BE2C (cell line): ENCODE results near the gene CAPZA2.

Source experiments
- DNase-seq: peaks from one replicate; pipeline ENCODE4 v3.0.0-alpha.2; 2020
- H3K27me3 ChIP-seq: fragments of 250-450 bp; sonication (Bioruptor Pico); 2 replicates; pipeline ENCODE4 v1.5.1; 2020; ENCODE audit warnings: mild to moderate bottlenecking
- H3K36me3 ChIP-seq: fragments of 250-450 bp; sonication (Bioruptor Pico); 2 replicates; pipeline ENCODE4 v1.5.1; 2020; ENCODE audit warnings: mild to moderate bottlenecking
- H3K4me1 ChIP-seq: fragments of 250-450 bp; sonication (Bioruptor Pico); 2 replicates; pipeline ENCODE4 v1.5.1; 2020
- H3K4me3 ChIP-seq: 2 replicates; pipeline ENCODE4 v1.5.1; 2011; ENCODE audit warnings: low read depth, low read length
- H3K9me3 ChIP-seq: fragments of 250-450 bp; sonication (Bioruptor Pico); 2 replicates; pipeline ENCODE4 v1.5.1; 2020
- TF ChIP-seq, protein P1 (sequence below): IDR thresholded peaks from 2 replicates; pipeline ENCODE4 v1.5.1; 2012; ENCODE audit warnings: mild to moderate bottlenecking, low read depth, low read length

Gene CAPZA2

GRCh38 chr7:116922545-116922944 is 60.2 kb downstream of the CAPZA2 start:
- no peak overlapping the region for H3K4me3 ChIP-seq
- H3K27me3 ChIP-seq, result no peaks in the 10 kb centered on the region
- TF ChIP-seq, protein P1, sequence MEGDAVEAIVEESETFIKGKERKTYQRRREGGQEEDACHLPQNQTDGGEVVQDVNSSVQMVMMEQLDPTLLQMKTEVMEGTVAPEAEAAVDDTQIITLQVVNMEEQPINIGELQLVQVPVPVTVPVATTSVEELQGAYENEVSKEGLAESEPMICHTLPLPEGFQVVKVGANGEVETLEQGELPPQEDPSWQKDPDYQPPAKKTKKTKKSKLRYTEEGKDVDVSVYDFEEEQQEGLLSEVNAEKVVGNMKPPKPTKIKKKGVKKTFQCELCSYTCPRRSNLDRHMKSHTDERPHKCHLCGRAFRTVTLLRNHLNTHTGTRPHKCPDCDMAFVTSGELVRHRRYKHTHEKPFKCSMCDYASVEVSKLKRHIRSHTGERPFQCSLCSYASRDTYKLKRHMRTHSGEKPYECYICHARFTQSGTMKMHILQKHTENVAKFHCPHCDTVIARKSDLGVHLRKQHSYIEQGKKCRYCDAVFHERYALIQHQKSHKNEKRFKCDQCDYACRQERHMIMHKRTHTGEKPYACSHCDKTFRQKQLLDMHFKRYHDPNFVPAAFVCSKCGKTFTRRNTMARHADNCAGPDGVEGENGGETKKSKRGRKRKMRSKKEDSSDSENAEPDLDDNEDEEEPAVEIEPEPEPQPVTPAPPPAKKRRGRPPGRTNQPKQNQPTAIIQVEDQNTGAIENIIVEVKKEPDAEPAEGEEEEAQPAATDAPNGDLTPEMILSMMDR, result no peak
- no peaks in the 10 kb centered on the region for H3K4me1 ChIP-seq
- H3K9me3 ChIP-seq, result no peaks in the 10 kb centered on the region
- peaks cover 2% of the 10 kb centered on the region for H3K36me3 ChIP-seq
- DNase-seq, result no peak

DNA sequence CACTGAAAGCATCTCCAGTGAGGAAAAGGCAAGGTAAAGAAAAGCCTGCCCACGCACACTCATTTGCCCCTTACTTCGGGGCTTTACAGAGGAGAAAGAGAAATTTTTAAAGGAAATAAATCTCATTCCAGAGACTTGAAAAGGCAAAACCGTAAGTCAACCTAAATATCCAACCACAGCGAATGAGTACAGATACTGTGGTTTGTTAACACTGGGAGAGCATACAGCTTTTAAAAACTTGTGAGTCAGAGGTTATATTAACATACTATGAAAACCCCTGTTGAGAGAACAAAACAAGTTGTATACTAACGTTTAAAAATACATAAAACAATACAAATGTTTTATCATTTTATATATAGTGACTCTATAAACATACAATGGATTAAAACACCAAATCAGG is 62.4 kb downstream of the CAPZA2 start:
- Histone ChIP-seq H3K9me3 (no peaks in the 10 kb centered on the region), H3K36me3 (no peaks in the 10 kb centered on the region), H3K27me3 (no peaks in the 10 kb centered on the region), H3K4me1 (no peaks in the 10 kb centered on the region), H3K4me3 (no peak overlapping the region)
- TF ChIP-seq, protein P1, result no peak
- no peak for DNase-seq

DNA sequence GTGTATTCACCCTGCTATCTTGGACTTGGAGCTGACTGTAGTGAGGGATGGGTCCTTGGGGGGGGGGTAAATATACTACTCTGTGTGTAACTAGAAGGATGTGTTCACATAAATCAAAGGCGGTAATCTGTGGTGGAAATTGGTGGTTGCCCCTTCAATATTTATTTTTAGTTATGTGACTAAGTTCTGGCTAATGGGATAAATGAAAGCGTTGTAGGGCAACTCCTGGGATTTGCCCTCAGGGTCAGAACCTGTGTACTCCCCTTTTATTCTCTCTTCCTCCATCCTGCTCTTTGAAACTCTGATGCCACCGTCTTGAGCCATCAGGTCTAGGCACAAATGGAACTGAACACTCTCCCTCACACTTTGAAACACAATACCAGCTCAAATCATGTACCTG is 66.6 kb downstream of the CAPZA2 start:
- TF ChIP-seq, protein P1, result no peak
- H3K27me3 ChIP-seq, result no peaks in the 10 kb centered on the region
- no peaks in the 10 kb centered on the region for H3K36me3 ChIP-seq
- no peaks in the 10 kb centered on the region for H3K4me1 ChIP-seq
- no peaks in the 10 kb centered on the region for H3K9me3 ChIP-seq
- DNase-seq, result no peak
- H3K4me3 ChIP-seq, result no peak overlapping the region

DNA sequence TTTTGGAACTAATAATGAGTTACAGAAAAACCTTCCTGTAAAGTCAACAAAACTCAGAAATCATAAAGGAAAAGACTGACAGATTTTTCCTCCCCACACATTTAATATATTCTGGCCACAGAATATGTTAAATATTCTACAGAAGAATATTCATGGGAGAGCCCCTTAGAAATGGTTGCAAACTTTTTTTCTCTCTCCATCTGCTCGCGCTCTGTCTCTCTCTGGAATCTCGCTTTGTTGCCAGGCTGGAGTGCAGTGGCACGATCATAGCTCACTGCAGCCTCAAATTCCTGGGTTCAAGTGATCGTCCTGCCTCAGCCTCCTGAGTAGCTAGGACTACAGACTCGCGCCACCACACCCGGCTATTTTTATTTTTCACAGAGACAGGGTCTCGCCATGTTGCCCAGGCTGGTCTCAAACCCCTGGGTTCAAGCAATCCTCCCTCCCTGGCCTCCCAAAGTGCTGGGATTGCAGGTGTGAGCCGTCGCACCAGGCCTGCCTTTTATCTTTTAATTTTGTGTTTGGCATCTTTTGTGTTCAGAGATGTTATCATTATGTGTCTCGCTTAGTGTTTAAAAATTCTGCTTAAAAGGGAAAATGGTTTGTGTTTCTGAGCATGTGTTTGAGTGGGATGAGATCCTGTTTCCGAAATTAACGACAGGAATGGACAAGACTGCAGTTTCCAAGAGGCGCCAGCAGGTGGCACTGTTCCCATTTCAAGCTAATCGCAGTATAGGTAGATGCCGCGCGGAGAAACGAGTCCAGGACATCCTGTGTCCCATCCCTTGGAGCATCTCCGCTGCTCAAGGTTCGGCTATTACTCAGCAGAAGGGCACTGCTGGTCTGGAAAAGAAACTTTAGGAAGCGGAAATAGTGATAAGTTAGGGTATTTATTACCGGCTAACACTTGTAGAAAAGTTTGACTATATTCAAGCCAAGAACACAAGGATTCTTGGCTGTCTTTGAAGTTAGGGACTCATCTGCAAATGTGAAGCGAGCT is 67.8 kb downstream of the CAPZA2 start:
- Histone ChIP-seq H3K36me3 (no peaks in the 10 kb centered on the region), H3K4me3 (peak overlapping the region; percentile 29), H3K27me3 (no peaks in the 10 kb centered on the region), H3K4me1 (no peaks in the 10 kb centered on the region), H3K9me3 (no peaks in the 10 kb centered on the region)
- peak; percentile 83 for DNase-seq
- TF ChIP-seq, protein P1, result peak; percentile 95

GRCh38 chr7:116932566-116932965 is 70.2 kb downstream of the CAPZA2 start:
- Histone ChIP-seq H3K4me3 (no peak overlapping the region), H3K4me1 (no peaks in the 10 kb centered on the region), H3K36me3 (no peaks in the 10 kb centered on the region), H3K9me3 (no peaks in the 10 kb centered on the region), H3K27me3 (no peaks in the 10 kb centered on the region; the same call in 1 of the 2 replicates)
- DNase-seq, result no peak
- TF ChIP-seq, protein P1, result no peak

- TF ChIP-seq, protein P1, result no peak
- no peak for DNase-seq
- no peaks in the 10 kb centered on the region for H3K4me1 ChIP-seq
- no peaks in the 10 kb centered on the region for H3K36me3 ChIP-seq
- H3K4me3 ChIP-seq, result no peak overlapping the region
- no peaks in the 10 kb centered on the region for H3K9me3 ChIP-seq
- H3K27me3 ChIP-seq, result no peaks in the 10 kb centered on the region; the same call in 1 of the 2 replicates
Observed at GRCh38 chr7:116933465-116933864, 71.1 kb downstream of the CAPZA2 start.
